GM23338 (cell line): Measurements from ENCODE around the gene PIAS4. TPM values are rescaled to one million over a fixed set of nuclear protein-coding genes. Genes with fewer than 3 reads are reported as not detected.

ENCODE experiments used
- ATAC-seq: fragments of 200-7000 bp; cut with Tn5 transposase; 3 replicates; pipeline ENCODE4 v1.9.1; 2020
- DNase-seq: peaks from one replicate; pipeline ENCODE4 v3.0.0-alpha.2; 2015; ENCODE audit warnings: low spot score
- H2AFZ ChIP-seq: fragments of 200-600 bp; sonication (generic); 2 replicates; pipeline ENCODE4 v1.8.0; 2016; ENCODE audit warnings: antibody characterized with exemption, mild to moderate bottlenecking, moderate library complexity
- H3F3A ChIP-seq: fragments of 200-600 bp; sonication (generic); replicated peaks from 2 replicates; pipeline ENCODE4 v1.8.0; 2017; ENCODE audit warnings: antibody characterized with exemption, mixed run types, low read depth
- H3K27ac ChIP-seq: fragments of 200-600 bp; sonication (generic); 2 replicates; pipeline ENCODE4 v1.6.1; 2016; ENCODE audit warnings: low read depth
- H3K27me3 ChIP-seq: fragments of 200-600 bp; sonication (generic); 2 replicates; pipeline ENCODE4 v1.8.0; 2016; ENCODE audit warnings: mild to moderate bottlenecking, mixed run types, moderate library complexity; ENCODE audit not compliant: insufficient read depth
- H3K36me3 ChIP-seq: fragments of 200-600 bp; sonication (generic); 2 replicates; pipeline ENCODE4 v1.8.0; 2016; ENCODE audit warnings: mild to moderate bottlenecking; ENCODE audit not compliant: insufficient read depth
- H3K4me1 ChIP-seq: fragments of 200-600 bp; sonication (generic); 2 replicates; pipeline ENCODE4 v1.8.0; 2016; ENCODE audit warnings: mild to moderate bottlenecking, moderate library complexity; ENCODE audit not compliant: insufficient read depth
- H3K4me2 ChIP-seq: fragments of 200-600 bp; sonication (generic); 2 replicates; pipeline ENCODE4 v1.7.1; 2017; ENCODE audit warnings: mixed run types
- H3K4me3 ChIP-seq: fragments of 200-600 bp; sonication (generic); 2 replicates; pipeline ENCODE4 v1.6.1; 2016; ENCODE audit warnings: mixed run types
- H3K79me2 ChIP-seq: fragments of 200-600 bp; sonication (generic); replicated peaks from 2 replicates; pipeline ENCODE4 v1.8.0; 2017; ENCODE audit warnings: mild to moderate bottlenecking; ENCODE audit not compliant: insufficient read depth
- H3K9me2 ChIP-seq: fragments of 200-600 bp; sonication (generic); 2 replicates; pipeline ENCODE4 v1.8.0; 2017; ENCODE audit not compliant: insufficient read depth
- H4K20me1 ChIP-seq: fragments of 200-600 bp; sonication (generic); replicated peaks from 2 replicates; pipeline ENCODE4 v1.8.0; 2017; ENCODE audit warnings: mild to moderate bottlenecking; ENCODE audit not compliant: insufficient read depth
- H3K27ac Mint-ChIP-seq: 2 replicates; pipeline ENCODE4 v1.8.0; 2020; ENCODE audit warnings: inconsistent platforms, mild to moderate bottlenecking, moderate library complexity, mixed read lengths
- H3K27me3 Mint-ChIP-seq: 3 replicates; pipeline ENCODE4 v1.8.0; 2022; ENCODE audit warnings: low read depth, mild to moderate bottlenecking, moderate library complexity, mixed read lengths, inconsistent platforms; ENCODE audit not compliant: insufficient read depth, poor library complexity
- H3K36me3 Mint-ChIP-seq: 3 replicates; pipeline ENCODE4 v1.8.0; 2021; ENCODE audit warnings: low read depth, mild to moderate bottlenecking, inconsistent platforms, moderate library complexity, mixed read lengths
- H3K4me1 Mint-ChIP-seq: 3 replicates; pipeline ENCODE4 v1.8.0; 2020; ENCODE audit warnings: mild to moderate bottlenecking, inconsistent platforms, mixed read lengths
- H3K4me3 Mint-ChIP-seq: 3 replicates; pipeline ENCODE4 v1.8.0; 2021; ENCODE audit warnings: moderate library complexity, mild to moderate bottlenecking, inconsistent platforms, mixed read lengths
- H3K9me3 Mint-ChIP-seq: 3 replicates; pipeline ENCODE4 v1.8.0; 2020; ENCODE audit warnings: moderate library complexity, mild to moderate bottlenecking, inconsistent platforms, mixed read lengths
- ETS1 ChIP-seq: IDR thresholded peaks from 2 replicates; pipeline ENCODE4 v1.6.1; 2016; ENCODE audit warnings: antibody characterized with exemption
- JUNB ChIP-seq: IDR thresholded peaks from one replicate; pipeline ENCODE4 v1.6.1; 2016; ENCODE audit warnings: antibody characterized with exemption; ENCODE audit not compliant: unreplicated experiment
- NANOG ChIP-seq: IDR thresholded peaks from 2 replicates; pipeline ENCODE4 v1.6.1; 2016; ENCODE audit warnings: antibody characterized with exemption, borderline replicate concordance
- POLR2AphosphoS5 ChIP-seq: IDR thresholded peaks from 2 replicates; pipeline ENCODE4 v1.6.1; 2016; ENCODE audit warnings: antibody characterized with exemption, low read depth
- STAT1 ChIP-seq: IDR thresholded peaks from one replicate; pipeline ENCODE4 v1.6.1; 2016; ENCODE audit warnings: antibody characterized with exemption; ENCODE audit not compliant: unreplicated experiment
- ZNF331 ChIP-seq: fragments of 250-450 bp; sonication (Bioruptor Pico); IDR thresholded peaks from 2 replicates; pipeline ENCODE4 v1.5.0; 2020; ENCODE audit warnings: low read depth, mild to moderate bottlenecking, moderate library complexity
- polyA plus RNA-seq: library from polyadenylated mRNA; unstranded; fragments of >200 nt; fragmentation: Nextera tagmentation; extraction: Ambion mirVana; gene quantifications from 2 replicates; pipeline ENCODE4 v1.2.1, GENCODE V29; 2016
- total RNA-seq: library from RNA; depleted of rRNA; stranded (reverse); fragments of >200 nt; shearing (Covaris generic); gene quantifications from 2 replicates; pipeline ENCODE4 v1.2.3, GENCODE V29; 2014
- TF ChIP-seq, protein P1 (sequence below): IDR thresholded peaks from one replicate; pipeline ENCODE4 v1.6.1; 2018; ENCODE audit warnings: antibody characterized with exemption; ENCODE audit not compliant: unreplicated experiment
- TF ChIP-seq, protein P2 (sequence below): fragments of 250-450 bp; sonication (Bioruptor Pico); IDR thresholded peaks from 2 replicates; pipeline ENCODE4 v1.5.0; 2020; ENCODE audit warnings: mild to moderate bottlenecking, moderate library complexity
- TF ChIP-seq, protein P3 (sequence below), 2 experiments: fragments of 200-600 bp in 1 of 2; sonication (generic) in 1 of 2; conservative IDR thresholded peaks; 2 replicates each; pipeline versions ENCODE4 v1.5.1 to v1.6.1; 2016 to 2017; ENCODE audit warnings: antibody characterized with exemption in 2 of 2, low read depth in 2 of 2, mild to moderate bottlenecking in 2 of 2, moderate library complexity in 1 of 2

The PIAS4 gene
- total and polyA plus RNA-seq, 2 experiments from 2014 or later: 17.0 to 48.4 TPM

DNA sequence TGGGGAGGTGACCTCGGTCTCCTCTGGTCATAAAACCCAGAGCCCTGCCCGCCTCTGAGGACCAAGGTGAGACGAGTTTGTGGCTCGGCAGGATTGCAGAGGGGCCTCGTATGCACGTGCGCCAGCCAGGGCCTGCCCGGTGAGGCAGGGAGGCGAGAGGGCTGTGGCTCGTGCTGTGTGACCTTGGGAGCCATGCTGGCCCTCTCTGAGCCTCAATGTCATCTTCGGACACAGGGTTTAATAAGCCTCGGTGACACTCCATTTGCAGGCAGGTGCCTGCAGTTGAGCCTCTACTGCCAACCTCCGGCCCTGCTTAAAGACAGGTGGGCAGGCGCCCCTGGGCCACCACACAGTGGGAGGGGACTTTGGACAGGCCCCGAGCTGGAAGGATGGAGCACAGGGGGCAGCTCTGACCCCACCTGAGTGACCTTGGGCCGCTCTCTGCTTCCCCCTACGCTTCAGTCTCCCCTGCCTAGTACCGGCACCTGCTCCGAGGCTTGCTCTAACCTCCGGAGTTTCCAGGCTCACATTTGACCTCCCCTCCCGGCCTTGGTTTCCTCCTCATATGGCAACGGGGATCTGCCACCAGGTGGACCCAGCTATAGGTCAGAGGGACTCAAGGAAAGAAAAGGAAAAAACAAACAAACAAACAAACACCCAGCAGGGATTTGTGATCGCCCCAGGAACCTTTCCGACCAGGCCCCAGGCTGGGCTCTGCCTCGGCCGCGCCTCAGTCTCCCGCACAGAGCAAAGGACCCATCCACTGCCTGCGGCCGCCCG lies 56.0 kb downstream of the PIAS4 start (continued):
- TF ChIP-seq, protein P1, sequence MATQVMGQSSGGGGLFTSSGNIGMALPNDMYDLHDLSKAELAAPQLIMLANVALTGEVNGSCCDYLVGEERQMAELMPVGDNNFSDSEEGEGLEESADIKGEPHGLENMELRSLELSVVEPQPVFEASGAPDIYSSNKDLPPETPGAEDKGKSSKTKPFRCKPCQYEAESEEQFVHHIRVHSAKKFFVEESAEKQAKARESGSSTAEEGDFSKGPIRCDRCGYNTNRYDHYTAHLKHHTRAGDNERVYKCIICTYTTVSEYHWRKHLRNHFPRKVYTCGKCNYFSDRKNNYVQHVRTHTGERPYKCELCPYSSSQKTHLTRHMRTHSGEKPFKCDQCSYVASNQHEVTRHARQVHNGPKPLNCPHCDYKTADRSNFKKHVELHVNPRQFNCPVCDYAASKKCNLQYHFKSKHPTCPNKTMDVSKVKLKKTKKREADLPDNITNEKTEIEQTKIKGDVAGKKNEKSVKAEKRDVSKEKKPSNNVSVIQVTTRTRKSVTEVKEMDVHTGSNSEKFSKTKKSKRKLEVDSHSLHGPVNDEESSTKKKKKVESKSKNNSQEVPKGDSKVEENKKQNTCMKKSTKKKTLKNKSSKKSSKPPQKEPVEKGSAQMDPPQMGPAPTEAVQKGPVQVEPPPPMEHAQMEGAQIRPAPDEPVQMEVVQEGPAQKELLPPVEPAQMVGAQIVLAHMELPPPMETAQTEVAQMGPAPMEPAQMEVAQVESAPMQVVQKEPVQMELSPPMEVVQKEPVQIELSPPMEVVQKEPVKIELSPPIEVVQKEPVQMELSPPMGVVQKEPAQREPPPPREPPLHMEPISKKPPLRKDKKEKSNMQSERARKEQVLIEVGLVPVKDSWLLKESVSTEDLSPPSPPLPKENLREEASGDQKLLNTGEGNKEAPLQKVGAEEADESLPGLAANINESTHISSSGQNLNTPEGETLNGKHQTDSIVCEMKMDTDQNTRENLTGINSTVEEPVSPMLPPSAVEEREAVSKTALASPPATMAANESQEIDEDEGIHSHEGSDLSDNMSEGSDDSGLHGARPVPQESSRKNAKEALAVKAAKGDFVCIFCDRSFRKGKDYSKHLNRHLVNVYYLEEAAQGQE: no peak

- H3K27me3 Mint-ChIP-seq: peaks cover 20% of the 10 kb centered on the region
- no peak for ATAC-seq
- Histone ChIP-seq H3K79me2 (peaks cover 59% of the 10 kb centered on the region), H3K36me3 (no peaks in the 10 kb centered on the region), H3K4me1 (peaks cover 26% of the 10 kb centered on the region), H3K27ac (no peak overlapping the region), H3K9me2 (no peaks in the 10 kb centered on the region), H4K20me1 (peaks cover 33% of the 10 kb centered on the region), H3K4me3 (peak overlapping the region; percentile 84), H3F3A (peaks cover 14% of the 10 kb centered on the region), H2AFZ (no peak overlapping the region), H3K27me3 (peaks cover 23% of the 10 kb centered on the region), H3K4me2 (peak overlapping the region; percentile 94)
- no peak for DNase-seq
- peaks cover 3% of the 10 kb centered on the region; the same call in 1 of the 3 replicates for H3K36me3 Mint-ChIP-seq
- H3K4me1 Mint-ChIP-seq: peaks cover 13% of the 10 kb centered on the region
- H3K4me3 Mint-ChIP-seq: peak overlapping the region; percentile 86
- H3K9me3 Mint-ChIP-seq: no peaks in the 10 kb centered on the region; the same call in 2 of the 3 replicates
- peak overlapping the region; percentile 95; the same call in 1 of the 2 replicates for H3K27ac Mint-ChIP-seq
- TF ChIP-seq STAT1: no peak
- TF ChIP-seq JUNB: no peak
- TF ChIP-seq ZNF331: no peak
- TF ChIP-seq NANOG: no peak
- no peak for TF ChIP-seq POLR2AphosphoS5
- TF ChIP-seq, protein P2, sequence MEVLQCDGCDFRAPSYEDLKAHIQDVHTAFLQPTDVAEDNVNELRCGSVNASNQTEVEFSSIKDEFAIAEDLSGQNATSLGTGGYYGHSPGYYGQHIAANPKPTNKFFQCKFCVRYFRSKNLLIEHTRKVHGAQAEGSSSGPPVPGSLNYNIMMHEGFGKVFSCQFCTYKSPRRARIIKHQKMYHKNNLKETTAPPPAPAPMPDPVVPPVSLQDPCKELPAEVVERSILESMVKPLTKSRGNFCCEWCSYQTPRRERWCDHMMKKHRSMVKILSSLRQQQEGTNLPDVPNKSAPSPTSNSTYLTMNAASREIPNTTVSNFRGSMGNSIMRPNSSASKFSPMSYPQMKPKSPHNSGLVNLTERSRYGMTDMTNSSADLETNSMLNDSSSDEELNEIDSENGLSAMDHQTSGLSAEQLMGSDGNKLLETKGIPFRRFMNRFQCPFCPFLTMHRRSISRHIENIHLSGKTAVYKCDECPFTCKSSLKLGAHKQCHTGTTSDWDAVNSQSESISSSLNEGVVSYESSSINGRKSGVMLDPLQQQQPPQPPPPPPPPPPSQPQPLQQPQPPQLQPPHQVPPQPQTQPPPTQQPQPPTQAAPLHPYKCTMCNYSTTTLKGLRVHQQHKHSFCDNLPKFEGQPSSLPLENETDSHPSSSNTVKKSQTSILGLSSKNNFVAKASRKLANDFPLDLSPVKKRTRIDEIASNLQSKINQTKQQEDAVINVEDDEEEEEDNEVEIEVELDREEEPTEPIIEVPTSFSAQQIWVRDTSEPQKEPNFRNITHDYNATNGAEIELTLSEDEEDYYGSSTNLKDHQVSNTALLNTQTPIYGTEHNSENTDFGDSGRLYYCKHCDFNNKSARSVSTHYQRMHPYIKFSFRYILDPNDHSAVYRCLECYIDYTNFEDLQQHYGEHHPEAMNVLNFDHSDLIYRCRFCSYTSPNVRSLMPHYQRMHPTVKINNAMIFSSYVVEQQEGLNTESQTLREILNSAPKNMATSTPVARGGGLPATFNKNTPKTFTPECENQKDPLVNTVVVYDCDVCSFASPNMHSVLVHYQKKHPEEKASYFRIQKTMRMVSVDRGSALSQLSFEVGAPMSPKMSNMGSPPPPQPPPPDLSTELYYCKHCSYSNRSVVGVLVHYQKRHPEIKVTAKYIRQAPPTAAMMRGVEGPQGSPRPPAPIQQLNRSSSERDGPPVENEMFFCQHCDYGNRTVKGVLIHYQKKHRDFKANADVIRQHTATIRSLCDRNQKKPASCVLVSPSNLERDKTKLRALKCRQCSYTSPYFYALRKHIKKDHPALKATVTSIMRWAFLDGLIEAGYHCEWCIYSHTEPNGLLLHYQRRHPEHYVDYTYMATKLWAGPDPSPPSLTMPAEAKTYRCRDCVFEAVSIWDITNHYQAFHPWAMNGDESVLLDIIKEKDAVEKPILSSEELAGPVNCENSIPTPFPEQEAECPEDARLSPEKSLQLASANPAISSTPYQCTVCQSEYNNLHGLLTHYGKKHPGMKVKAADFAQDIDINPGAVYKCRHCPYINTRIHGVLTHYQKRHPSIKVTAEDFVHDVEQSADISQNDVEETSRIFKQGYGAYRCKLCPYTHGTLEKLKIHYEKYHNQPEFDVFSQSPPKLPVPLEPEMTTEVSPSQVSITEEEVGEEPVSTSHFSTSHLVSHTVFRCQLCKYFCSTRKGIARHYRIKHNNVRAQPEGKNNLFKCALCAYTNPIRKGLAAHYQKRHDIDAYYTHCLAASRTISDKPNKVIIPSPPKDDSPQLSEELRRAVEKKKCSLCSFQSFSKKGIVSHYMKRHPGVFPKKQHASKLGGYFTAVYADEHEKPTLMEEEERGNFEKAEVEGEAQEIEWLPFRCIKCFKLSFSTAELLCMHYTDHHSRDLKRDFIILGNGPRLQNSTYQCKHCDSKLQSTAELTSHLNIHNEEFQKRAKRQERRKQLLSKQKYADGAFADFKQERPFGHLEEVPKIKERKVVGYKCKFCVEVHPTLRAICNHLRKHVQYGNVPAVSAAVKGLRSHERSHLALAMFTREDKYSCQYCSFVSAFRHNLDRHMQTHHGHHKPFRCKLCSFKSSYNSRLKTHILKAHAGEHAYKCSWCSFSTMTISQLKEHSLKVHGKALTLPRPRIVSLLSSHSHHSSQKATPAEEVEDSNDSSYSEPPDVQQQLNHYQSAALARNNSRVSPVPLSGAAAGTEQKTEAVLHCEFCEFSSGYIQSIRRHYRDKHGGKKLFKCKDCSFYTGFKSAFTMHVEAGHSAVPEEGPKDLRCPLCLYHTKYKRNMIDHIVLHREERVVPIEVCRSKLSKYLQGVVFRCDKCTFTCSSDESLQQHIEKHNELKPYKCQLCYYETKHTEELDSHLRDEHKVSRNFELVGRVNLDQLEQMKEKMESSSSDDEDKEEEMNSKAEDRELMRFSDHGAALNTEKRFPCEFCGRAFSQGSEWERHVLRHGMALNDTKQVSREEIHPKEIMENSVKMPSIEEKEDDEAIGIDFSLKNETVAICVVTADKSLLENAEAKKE (CRISPR knock-in tag): no peak
- TF ChIP-seq ETS1: no peak
- TF ChIP-seq, protein P3, sequence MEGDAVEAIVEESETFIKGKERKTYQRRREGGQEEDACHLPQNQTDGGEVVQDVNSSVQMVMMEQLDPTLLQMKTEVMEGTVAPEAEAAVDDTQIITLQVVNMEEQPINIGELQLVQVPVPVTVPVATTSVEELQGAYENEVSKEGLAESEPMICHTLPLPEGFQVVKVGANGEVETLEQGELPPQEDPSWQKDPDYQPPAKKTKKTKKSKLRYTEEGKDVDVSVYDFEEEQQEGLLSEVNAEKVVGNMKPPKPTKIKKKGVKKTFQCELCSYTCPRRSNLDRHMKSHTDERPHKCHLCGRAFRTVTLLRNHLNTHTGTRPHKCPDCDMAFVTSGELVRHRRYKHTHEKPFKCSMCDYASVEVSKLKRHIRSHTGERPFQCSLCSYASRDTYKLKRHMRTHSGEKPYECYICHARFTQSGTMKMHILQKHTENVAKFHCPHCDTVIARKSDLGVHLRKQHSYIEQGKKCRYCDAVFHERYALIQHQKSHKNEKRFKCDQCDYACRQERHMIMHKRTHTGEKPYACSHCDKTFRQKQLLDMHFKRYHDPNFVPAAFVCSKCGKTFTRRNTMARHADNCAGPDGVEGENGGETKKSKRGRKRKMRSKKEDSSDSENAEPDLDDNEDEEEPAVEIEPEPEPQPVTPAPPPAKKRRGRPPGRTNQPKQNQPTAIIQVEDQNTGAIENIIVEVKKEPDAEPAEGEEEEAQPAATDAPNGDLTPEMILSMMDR (conservative IDR thresholded peaks at IDR 0.05; ENCODE audit: low read depth in 2 of 2): no peak
Measured at GRCh38 chr19:4064149-4064495, 56.6 kb downstream of the PIAS4 start.
